ENCODE results near the gene PAOX.

DNA sequence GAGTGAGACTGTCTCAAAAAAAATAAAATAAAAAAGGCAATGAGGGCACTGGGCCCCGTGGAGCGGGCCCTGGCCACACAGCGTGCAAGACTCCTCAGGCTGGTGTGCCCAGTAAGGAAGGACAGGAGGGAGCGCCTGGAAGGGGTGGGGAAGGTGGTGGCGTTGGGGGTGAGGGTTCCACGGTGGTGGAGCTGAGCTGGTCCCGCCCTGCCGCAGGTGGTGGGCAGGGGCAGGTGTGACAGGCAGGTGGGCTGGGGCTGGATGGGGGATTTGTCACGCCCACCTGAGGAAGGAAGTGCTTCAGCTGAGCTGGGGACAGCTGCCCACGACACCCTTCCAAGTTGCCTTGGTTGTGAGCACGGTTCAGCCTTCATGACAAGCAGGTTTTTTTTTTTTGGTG, 32.6 kb upstream of the PAOX start:
- TF ChIP-seq, protein P1, sequence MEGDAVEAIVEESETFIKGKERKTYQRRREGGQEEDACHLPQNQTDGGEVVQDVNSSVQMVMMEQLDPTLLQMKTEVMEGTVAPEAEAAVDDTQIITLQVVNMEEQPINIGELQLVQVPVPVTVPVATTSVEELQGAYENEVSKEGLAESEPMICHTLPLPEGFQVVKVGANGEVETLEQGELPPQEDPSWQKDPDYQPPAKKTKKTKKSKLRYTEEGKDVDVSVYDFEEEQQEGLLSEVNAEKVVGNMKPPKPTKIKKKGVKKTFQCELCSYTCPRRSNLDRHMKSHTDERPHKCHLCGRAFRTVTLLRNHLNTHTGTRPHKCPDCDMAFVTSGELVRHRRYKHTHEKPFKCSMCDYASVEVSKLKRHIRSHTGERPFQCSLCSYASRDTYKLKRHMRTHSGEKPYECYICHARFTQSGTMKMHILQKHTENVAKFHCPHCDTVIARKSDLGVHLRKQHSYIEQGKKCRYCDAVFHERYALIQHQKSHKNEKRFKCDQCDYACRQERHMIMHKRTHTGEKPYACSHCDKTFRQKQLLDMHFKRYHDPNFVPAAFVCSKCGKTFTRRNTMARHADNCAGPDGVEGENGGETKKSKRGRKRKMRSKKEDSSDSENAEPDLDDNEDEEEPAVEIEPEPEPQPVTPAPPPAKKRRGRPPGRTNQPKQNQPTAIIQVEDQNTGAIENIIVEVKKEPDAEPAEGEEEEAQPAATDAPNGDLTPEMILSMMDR (IDR thresholded peaks at IDR 0.05) = no peak
- TF ChIP-seq POLR2A (IDR thresholded peaks at IDR 0.05) = no peak

All from testis (tissue), 2 donors.